HUES48 (cell line): ENCODE data around the gene CLASP2.
"Not testable (repeated sequence)": the region's sequence is repeated elsewhere in the genome, so short reads cannot be mapped to it uniquely, and the experiment has no call there.

Experiments used
- H3K27ac ChIP-seq: one replicate; pipeline ENCODE4 v1.7.0; 2013; ENCODE audit warnings: low read depth, low read length, inconsistent platforms
- H3K27me3 ChIP-seq: 2 replicates; pipeline ENCODE4 v1.6.1; 2013; ENCODE audit warnings: mild to moderate bottlenecking, low read length; ENCODE audit not compliant: control insufficient read depth, insufficient read depth
- H3K36me3 ChIP-seq: 2 replicates; pipeline ENCODE4 v1.6.1; 2013; ENCODE audit warnings: low read length; ENCODE audit not compliant: control insufficient read depth, insufficient read depth
- H3K4me1 ChIP-seq: 2 replicates; pipeline ENCODE4 v1.6.1; 2013; ENCODE audit warnings: mild to moderate bottlenecking, low read length; ENCODE audit not compliant: control insufficient read depth, insufficient read depth
- H3K4me3 ChIP-seq: 2 replicates; pipeline ENCODE4 v1.5.1; 2013; ENCODE audit warnings: mild to moderate bottlenecking, low read depth, low read length
- H3K9ac ChIP-seq: 2 replicates; pipeline ENCODE4 v1.6.1; 2013; ENCODE audit warnings: mild to moderate bottlenecking, low read depth, low read length, moderate library complexity
- H3K9me3 ChIP-seq: 2 replicates; pipeline ENCODE4 v1.6.1; 2013; ENCODE audit warnings: low read length; ENCODE audit not compliant: control insufficient read depth, insufficient read depth

Gene CLASP2

GRCh38 chr3:33717866-33718594, at the start of gene CLASP2:
TSS of gene CLASP2 (minus strand) at chr3:33718254. CDS start at chr3:33718002, 252 bp downstream.
- peak within 1 kb of the TSS; percentile 84 for H3K4me3 ChIP-seq
- peak within 1 kb of the TSS; percentile 80 for H3K9ac ChIP-seq
- no peaks in the 10 kb centered on the region for H3K27me3 ChIP-seq
- no peaks in the 10 kb centered on the region for H3K9me3 ChIP-seq
- H3K27ac ChIP-seq, result peak within 1 kb of the TSS; percentile 93
- peaks cover 13% of the 10 kb centered on the region for H3K4me1 ChIP-seq
- H3K36me3 ChIP-seq, result peaks cover 2% of the 10 kb centered on the region; the same call in 1 of the 2 replicates

- Histone ChIP-seq H3K27ac (no peak overlapping the region), H3K4me1 (no peaks in the 10 kb centered on the region), H3K27me3 (no peaks in the 10 kb centered on the region), H3K9ac (no peak overlapping the region), H3K9me3 (peaks cover 17% of the 10 kb centered on the region), H3K36me3 (no peaks in the 10 kb centered on the region), H3K4me3 (no peak overlapping the region)
These were observed 40.8 kb upstream of the CLASP2 start for GRCh38 chr3:33758864-33759263.

- Histone ChIP-seq H3K27ac (no peak overlapping the region), H3K4me1 (no peaks in the 10 kb centered on the region), H3K9ac (no peak overlapping the region), H3K4me3 (no peak overlapping the region), H3K9me3 (peaks cover 22% of the 10 kb centered on the region), H3K27me3 (no peaks in the 10 kb centered on the region), H3K36me3 (no peaks in the 10 kb centered on the region)
These were observed 40.2 kb upstream of the CLASP2 start for GRCh38 chr3:33758281-33758680.

- peaks cover 29% of the 10 kb centered on the region for H3K9me3 ChIP-seq
- not testable (repeated sequence) for H3K27ac ChIP-seq, H3K4me3 ChIP-seq, H3K36me3 ChIP-seq, H3K4me1 ChIP-seq, H3K27me3 ChIP-seq, H3K9ac ChIP-seq
These were observed 36.3 kb upstream of the CLASP2 start for GRCh38 chr3:33754391-33754790.

DNA sequence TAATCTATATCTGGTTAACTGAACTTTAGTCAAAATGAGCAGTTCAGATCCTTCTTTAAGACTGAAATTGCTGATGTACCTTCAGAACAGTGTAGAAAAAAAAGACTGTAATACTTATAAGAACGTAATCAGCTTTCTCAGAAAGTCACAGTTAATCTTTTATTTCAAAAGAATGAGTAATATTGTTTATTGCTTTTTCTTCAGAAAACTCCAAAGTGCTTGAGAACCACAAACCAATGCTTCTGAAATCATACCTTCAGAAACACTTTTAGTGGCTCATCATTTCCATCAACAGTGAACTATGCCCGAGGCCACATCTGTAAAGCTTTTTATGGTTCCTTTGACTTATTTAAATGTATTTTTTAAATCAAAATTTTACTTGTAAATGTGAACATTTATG, 33.3 kb upstream of the CLASP2 start:
- peaks cover 20% of the 10 kb centered on the region for H3K9me3 ChIP-seq
- no peaks in the 10 kb centered on the region for H3K27me3 ChIP-seq
- no peaks in the 10 kb centered on the region for H3K36me3 ChIP-seq
- H3K27ac ChIP-seq, result no peak overlapping the region
- H3K4me1 ChIP-seq, result no peaks in the 10 kb centered on the region
- H3K4me3 ChIP-seq, result no peak overlapping the region
- no peak overlapping the region for H3K9ac ChIP-seq

DNA sequence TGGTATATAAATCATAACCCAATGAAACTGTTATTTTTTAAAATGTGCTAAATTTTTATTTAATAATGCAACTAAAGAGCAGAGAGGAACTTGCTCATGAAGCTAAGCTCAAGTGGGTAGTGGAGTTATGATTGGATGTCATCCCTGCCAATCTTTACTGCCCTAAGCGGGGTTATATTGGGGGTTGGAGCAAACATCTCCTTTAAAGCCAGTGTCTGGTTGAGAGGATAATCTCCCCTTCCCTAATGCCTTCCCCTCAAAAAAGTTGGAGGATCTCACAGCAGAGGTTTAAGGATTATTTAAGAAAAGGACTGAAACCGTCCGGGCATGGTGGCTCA, 32.1 kb upstream of the CLASP2 start:
- Histone ChIP-seq H3K9ac (no peak overlapping the region), H3K4me1 (no peaks in the 10 kb centered on the region), H3K27me3 (no peaks in the 10 kb centered on the region), H3K27ac (no peak overlapping the region), H3K9me3 (peaks cover 20% of the 10 kb centered on the region), H3K36me3 (no peaks in the 10 kb centered on the region), H3K4me3 (no peak overlapping the region)

DNA sequence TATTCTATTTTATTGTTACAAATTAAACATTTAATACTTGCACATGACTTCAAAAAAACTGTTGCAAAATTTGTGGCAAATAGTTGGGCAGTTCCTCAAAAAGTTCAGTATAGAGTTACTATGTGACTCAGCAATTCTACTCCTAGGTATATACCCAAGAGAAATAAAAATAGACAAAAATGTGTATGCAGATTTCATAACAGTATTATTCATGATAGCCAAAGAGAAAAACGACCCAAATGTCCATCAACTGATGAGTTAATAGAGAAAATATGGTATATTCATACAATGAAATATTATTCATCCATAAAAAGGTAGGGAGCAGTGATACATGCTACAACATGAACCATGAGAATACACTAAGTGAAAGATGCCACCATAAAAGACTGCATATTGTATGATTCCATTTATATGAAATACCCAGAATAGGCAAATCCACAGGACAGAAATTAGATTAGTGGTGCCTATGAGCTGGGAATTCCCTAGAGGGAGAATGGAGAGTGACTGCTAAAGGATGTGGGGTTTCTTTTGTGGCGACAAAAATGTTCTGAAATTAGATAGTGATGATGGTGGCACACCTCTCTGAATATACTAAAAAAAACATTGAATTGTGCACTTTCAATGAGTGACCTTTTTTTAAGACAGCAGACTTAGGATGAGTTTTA, 31.6 kb upstream of the CLASP2 start:
- no peaks in the 10 kb centered on the region for H3K4me1 ChIP-seq
- no peak overlapping the region for H3K27ac ChIP-seq
- peaks cover 20% of the 10 kb centered on the region for H3K9me3 ChIP-seq
- no peak overlapping the region for H3K9ac ChIP-seq
- H3K27me3 ChIP-seq, result no peaks in the 10 kb centered on the region
- no peak overlapping the region for H3K4me3 ChIP-seq
- H3K36me3 ChIP-seq, result no peaks in the 10 kb centered on the region

- no peak overlapping the region for H3K9ac ChIP-seq
- H3K4me1 ChIP-seq, result no peaks in the 10 kb centered on the region
- no peak overlapping the region for H3K27ac ChIP-seq
- H3K27me3 ChIP-seq, result no peaks in the 10 kb centered on the region
- no peak overlapping the region for H3K4me3 ChIP-seq
- H3K36me3 ChIP-seq, result no peaks in the 10 kb centered on the region
- H3K9me3 ChIP-seq, result no peaks in the 10 kb centered on the region
These were observed 28.5 kb upstream of the CLASP2 start for GRCh38 chr3:33746416-33747116.

DNA sequence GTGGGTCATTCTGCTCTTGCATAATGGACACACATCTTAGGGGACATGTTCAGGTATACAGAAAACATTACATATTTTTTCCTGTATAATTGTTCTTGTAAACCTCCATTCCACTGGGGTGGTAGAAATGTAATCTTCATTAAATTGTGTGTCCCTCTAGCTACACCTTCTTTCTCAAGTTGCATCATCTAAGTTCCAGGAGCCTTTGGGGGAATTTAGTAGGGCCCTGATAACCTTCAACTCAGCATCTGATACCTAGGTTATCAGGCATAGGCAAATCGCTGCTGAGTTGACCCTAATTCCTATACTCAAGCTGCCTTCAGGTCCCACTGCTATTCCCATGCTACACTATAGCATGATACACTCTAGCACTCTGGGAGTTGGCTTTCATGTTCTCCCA, 19.1 kb upstream of the CLASP2 start:
- H3K4me1 ChIP-seq, result no peaks in the 10 kb centered on the region
- H3K27me3 ChIP-seq, result peaks cover 3% of the 10 kb centered on the region; the same call in 1 of the 2 replicates
- H3K36me3 ChIP-seq, result no peaks in the 10 kb centered on the region
- H3K27ac ChIP-seq, result no peak overlapping the region
- H3K9me3 ChIP-seq, result peaks cover 8% of the 10 kb centered on the region
- H3K4me3 ChIP-seq, result no peak overlapping the region
- no peak overlapping the region for H3K9ac ChIP-seq

GRCh38 chr3:33732394-33732793, 14.3 kb upstream of the CLASP2 start:
- peaks cover 3% of the 10 kb centered on the region; the same call in 1 of the 2 replicates for H3K27me3 ChIP-seq
- H3K4me1 ChIP-seq, result no peaks in the 10 kb centered on the region
- H3K9ac ChIP-seq, result no peak overlapping the region
- H3K9me3 ChIP-seq, result peaks cover 14% of the 10 kb centered on the region
- H3K36me3 ChIP-seq, result no peaks in the 10 kb centered on the region
- H3K4me3 ChIP-seq, result no peak overlapping the region
- H3K27ac ChIP-seq, result no peak overlapping the region

DNA sequence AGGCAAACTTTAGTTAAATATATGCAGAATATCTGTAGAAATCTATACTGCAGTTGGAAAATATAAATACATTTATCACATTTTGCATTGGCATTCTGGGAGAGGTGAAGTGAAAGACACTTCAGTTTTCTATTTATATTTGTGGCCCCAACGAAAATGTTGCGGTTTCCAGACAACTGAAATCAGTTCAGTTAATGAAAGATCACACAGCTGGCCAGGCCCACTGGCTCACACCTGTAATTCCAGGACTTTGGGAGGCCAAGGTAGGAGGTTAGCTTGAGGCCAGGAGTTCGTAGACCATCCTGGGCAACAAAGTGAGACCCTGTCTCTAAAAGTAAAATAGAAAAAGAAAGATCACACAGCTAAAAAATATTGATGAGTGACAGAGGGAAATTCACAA, 11.9 kb upstream of the CLASP2 start:
- Histone ChIP-seq H3K9me3 (peaks cover 14% of the 10 kb centered on the region), H3K4me3 (no peak overlapping the region), H3K27me3 (no peaks in the 10 kb centered on the region), H3K36me3 (no peaks in the 10 kb centered on the region), H3K27ac (no peak overlapping the region), H3K9ac (no peak overlapping the region), H3K4me1 (no peaks in the 10 kb centered on the region)
